Hepatocyte (in vitro differentiated cells): ENCODE measurements around the gene PTGER3. TPM values are rescaled to one million over a fixed set of nuclear protein-coding genes. Genes with fewer than 3 reads are reported as not detected.

Experiments used
- DNase-seq: peaks from one replicate; pipeline ENCODE4 v3.0.0-alpha.2; 2016; ENCODE audit warnings: low spot score
- H2AFZ ChIP-seq: fragments of 200-600 bp; sonication (generic); 2 replicates; pipeline ENCODE4 v1.6.0; 2016; ENCODE audit warnings: antibody characterized with exemption, mild to moderate bottlenecking
- H3K27ac ChIP-seq: fragments of 200-600 bp; sonication (generic); 2 replicates; pipeline ENCODE4 v1.5.1; 2016; ENCODE audit warnings: mild to moderate bottlenecking
- H3K27me3 ChIP-seq: fragments of 200-600 bp; sonication (generic); 2 replicates; pipeline ENCODE4 v1.6.1; 2016
- H3K36me3 ChIP-seq: fragments of 200-600 bp; sonication (generic); replicated peaks from 2 replicates; pipeline ENCODE4 v1.5.1; 2016; ENCODE audit warnings: low read depth; ENCODE audit not compliant: insufficient read depth
- H3K4me1 ChIP-seq: fragments of 200-600 bp; sonication (generic); 2 replicates; pipeline ENCODE4 v1.5.1; 2016; ENCODE audit warnings: mild to moderate bottlenecking, moderate library complexity; ENCODE audit not compliant: insufficient read depth
- H3K4me2 ChIP-seq: fragments of 200-600 bp; sonication (generic); 2 replicates; pipeline ENCODE4 v1.6.0; 2016
- H3K4me3 ChIP-seq: fragments of 200-600 bp; sonication (generic); 2 replicates; pipeline ENCODE4 v1.5.1; 2016; ENCODE audit warnings: mild to moderate bottlenecking
- H3K79me2 ChIP-seq: fragments of 200-600 bp; sonication (generic); 2 replicates; pipeline ENCODE4 v1.6.0; 2017; ENCODE audit warnings: mild to moderate bottlenecking
- H3K9me2 ChIP-seq: fragments of 200-600 bp; sonication (generic); replicated peaks from 2 replicates; pipeline ENCODE4 v1.6.0; 2017; ENCODE audit warnings: mild to moderate bottlenecking; ENCODE audit not compliant: insufficient read depth
- H3K9me3 ChIP-seq: fragments of 200-600 bp; sonication (generic); 2 replicates; pipeline ENCODE4 v1.5.1; 2016; ENCODE audit warnings: low read depth, mild to moderate bottlenecking
- H4K20me1 ChIP-seq: fragments of 200-600 bp; sonication (generic); 2 replicates; pipeline ENCODE4 v1.6.0; 2016; ENCODE audit warnings: mild to moderate bottlenecking; ENCODE audit not compliant: insufficient read depth, poor library complexity, severe bottlenecking
- CTCF ChIP-seq: fragments of 200-600 bp; sonication (generic); IDR thresholded peaks from 2 replicates; pipeline ENCODE4 v1.5.1; 2016; ENCODE audit warnings: antibody characterized with exemption, mild to moderate bottlenecking; ENCODE audit not compliant: poor library complexity
- EZH2 ChIP-seq: fragments of 200-600 bp; sonication (generic); IDR thresholded peaks from 2 replicates; pipeline ENCODE4 v1.6.1; 2016; ENCODE audit warnings: antibody characterized with exemption, mild to moderate bottlenecking, borderline replicate concordance
- EZH2phosphoT487 ChIP-seq: fragments of 200-600 bp; sonication (generic); IDR thresholded peaks from one replicate; pipeline ENCODE4 v1.6.1; 2018; ENCODE audit warnings: antibody characterized with exemption, mild to moderate bottlenecking, low read depth, moderate library complexity; ENCODE audit not compliant: unreplicated experiment, severe bottlenecking
- WGBS: methylation state at CpG from one replicate; pipeline ENCODE4 v1.1.6; 2016; ENCODE audit warnings: low lambda C conversion rate; ENCODE audit errors: missing lambda C conversion rate; 5-methylcytosine and 5-hydroxymethylcytosine counted together
- polyA plus RNA-seq: library from polyadenylated mRNA; unstranded; fragments of >200 nt; fragmentation: Nextera tagmentation; extraction: Ambion mirVana; gene quantifications from 2 replicates; pipeline ENCODE4 v1.2.1, GENCODE V29; 2016
- total RNA-seq: library from RNA; depleted of rRNA; stranded (reverse); fragments of >200 nt; gene quantifications from 2 replicates; pipeline ENCODE4 v1.2.3, GENCODE V29; 2014

Gene PTGER3
- total and polyA plus RNA-seq, 2 experiments from 2014 or later = 1.0 to 1.4 TPM

DNA sequence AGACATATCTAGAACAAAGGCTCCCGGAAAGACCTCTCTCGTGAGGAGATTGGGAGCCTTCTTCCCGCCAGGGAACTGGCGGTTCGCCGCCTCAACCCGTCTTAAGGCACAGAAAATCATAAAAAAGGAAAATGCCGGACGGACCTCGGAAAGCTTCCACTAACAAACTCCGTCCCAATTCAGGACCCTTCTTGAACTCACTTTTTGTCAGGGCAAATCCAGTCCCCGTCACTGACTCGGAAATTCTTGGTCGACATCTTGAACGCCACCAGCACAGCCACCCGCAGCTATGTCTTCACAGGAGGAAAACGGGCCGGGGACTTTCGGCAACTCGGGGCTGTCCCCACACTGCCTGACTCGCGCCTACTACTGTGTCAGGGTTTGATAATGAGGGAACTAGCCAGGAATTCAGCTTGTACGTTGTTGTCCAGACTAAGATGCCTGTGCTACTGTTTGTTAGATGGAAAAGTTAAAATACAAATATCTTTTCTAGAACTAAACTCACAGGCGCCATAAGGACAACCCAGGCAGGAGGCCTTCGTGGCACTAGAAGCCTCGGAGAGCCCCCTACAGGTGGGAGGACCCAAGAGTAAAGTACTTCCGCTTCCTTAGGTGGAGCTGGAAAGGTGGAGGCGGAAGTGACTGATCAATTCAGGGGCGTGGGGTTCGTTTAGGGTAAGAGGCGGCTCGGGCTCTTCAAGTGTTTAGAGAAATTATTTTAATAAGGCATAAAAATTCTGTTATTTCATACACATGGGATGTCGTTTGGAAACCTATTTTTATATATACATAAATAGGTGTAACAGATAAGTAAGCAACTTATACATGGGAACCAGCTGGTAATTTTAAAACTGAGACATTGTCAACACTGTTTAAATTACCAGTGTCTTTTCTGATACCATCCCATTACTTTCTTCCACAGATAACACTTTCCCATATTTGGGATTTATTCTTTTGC is 33.4 kb upstream of the PTGER3 start, which contains the start of gene ZRANB2:
TSS of gene ZRANB2 (minus strand) at position 297 of the 958 bp plus-strand sequence. CDS start at position 257, 40 bp downstream.
- Histone ChIP-seq H3K4me3 (peak within 1 kb of the TSS; percentile 88), H3K9me3 (no peaks in the 10 kb centered on the region), H3K79me2 (peaks cover 47% of the 10 kb centered on the region), H3K4me1 (peaks cover 16% of the 10 kb centered on the region), H3K9me2 (no peaks in the 10 kb centered on the region), H4K20me1 (peaks cover 35% of the 10 kb centered on the region), H2AFZ (peak within 1 kb of the TSS; percentile 75), H3K27me3 (no peaks in the 10 kb centered on the region), H3K27ac (peak within 1 kb of the TSS; percentile 90), H3K4me2 (peak within 1 kb of the TSS; percentile 91), H3K36me3 (no peaks in the 10 kb centered on the region)
- TF ChIP-seq EZH2phosphoT487 (no peak), CTCF (peak; percentile 74)
- DNase-seq = peak; percentile 96
- WGBS = under 1% methylated on average over 33 of the region's 33 CpGs

DNA sequence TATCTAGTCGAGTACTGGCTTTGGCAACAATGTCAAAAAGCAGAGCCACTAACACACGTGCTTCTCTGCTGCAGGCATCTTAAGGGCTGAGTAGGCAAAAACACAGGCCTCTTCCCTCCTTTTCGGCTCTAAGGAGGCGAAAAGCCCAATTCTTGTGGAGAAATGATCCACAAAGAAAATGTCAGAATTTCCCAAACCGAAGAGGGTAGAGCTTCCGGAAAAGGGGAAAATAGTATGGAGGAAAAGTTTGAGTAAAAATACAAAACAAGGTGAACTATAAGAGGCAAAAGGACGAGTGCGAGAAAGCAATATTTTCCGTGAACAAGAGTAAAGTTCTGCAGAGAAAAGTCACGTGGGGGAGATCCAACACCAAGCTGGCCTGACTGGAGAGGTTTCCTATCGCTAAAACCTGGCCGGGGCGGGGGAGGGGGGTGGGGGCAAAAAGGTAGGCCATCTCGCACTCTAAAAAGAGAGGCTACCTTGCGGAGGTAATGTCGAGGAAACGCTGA is 32.7 kb upstream of the PTGER3 start:
- peak overlapping the region; percentile 88 for H3K4me3 ChIP-seq
- no peaks in the 10 kb centered on the region for H3K9me3 ChIP-seq
- peak overlapping the region; percentile 90 for H3K27ac ChIP-seq
- peak overlapping the region; percentile 75 for H2AFZ ChIP-seq
- 2% methylated on average over 14 of the region's 17 CpGs for WGBS
- H3K27me3 ChIP-seq = no peaks in the 10 kb centered on the region
- H3K79me2 ChIP-seq = peaks cover 53% of the 10 kb centered on the region
- no peaks in the 10 kb centered on the region for H3K9me2 ChIP-seq
- H3K36me3 ChIP-seq = no peaks in the 10 kb centered on the region
- H3K4me1 ChIP-seq = peaks cover 16% of the 10 kb centered on the region
- peak; percentile 66 for DNase-seq
- no peak for TF ChIP-seq EZH2phosphoT487
- no peak for TF ChIP-seq CTCF
- TF ChIP-seq EZH2 = no peak
- H3K4me2 ChIP-seq = peak overlapping the region; percentile 91
- peaks cover 35% of the 10 kb centered on the region for H4K20me1 ChIP-seq

DNA sequence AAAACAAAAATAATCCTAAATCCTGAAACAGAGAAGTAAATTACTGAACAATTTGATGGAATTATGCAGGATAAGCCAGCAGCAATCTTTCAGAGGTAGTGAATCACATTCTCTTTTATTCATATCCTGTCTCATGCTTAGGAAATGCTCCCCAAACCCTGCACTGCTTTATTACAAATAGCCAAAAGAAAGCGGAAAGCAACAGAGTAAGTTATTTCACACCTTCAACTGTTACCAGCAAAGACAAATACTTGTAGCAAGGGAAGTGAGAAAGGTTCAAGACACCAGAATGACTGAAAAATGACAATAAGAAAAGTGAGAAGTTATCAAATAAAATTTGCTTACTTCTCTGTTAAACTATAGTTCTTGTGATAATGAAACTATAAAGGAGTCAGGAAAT is 27.1 kb upstream of the PTGER3 start:
- H3K9me3 ChIP-seq = no peaks in the 10 kb centered on the region
- no peak overlapping the region for H3K27ac ChIP-seq
- 92% methylated on average over 1 of the region's 1 CpG for WGBS
- H3K4me2 ChIP-seq = no peak overlapping the region
- H3K9me2 ChIP-seq = no peaks in the 10 kb centered on the region
- peaks cover 41% of the 10 kb centered on the region for H4K20me1 ChIP-seq
- H3K36me3 ChIP-seq = peaks cover 16% of the 10 kb centered on the region
- no peak for DNase-seq
- no peaks in the 10 kb centered on the region for H3K27me3 ChIP-seq
- no peak for TF ChIP-seq CTCF
- TF ChIP-seq EZH2phosphoT487 = no peak
- TF ChIP-seq EZH2 = no peak
- H2AFZ ChIP-seq = no peak overlapping the region
- peaks cover 61% of the 10 kb centered on the region for H3K79me2 ChIP-seq
- H3K4me3 ChIP-seq = no peak overlapping the region
- H3K4me1 ChIP-seq = peaks cover 10% of the 10 kb centered on the region
